B cell (primary cell): ENCODE measurements around the gene DPP10. TPM values are rescaled to one million over a fixed set of nuclear protein-coding genes. Genes with fewer than 3 reads are reported as not detected.

ENCODE experiments used
- ATAC-seq: fragments of 200-7000 bp; cut with Tn5 transposase; one replicate; pipeline ENCODE4 v1.10.0; 2021; ENCODE audit warnings: low read depth, mild to moderate bottlenecking, moderate number of reproducible peaks, moderate library complexity
- CTCF ChIA-PET: fragments of 350-600 bp; sonication (Branson Sonifier 250); formaldehyde crosslinking; loops from one replicate; lab custom pipeline; 2021; ENCODE audit warnings: antibody characterized with exemption, inconsistent platforms; lab: Charles Lee
- POLR2A ChIA-PET: fragments of 350-600 bp; sonication (Branson Sonifier 250); formaldehyde crosslinking; loops from one replicate; lab custom pipeline; 2021; ENCODE audit warnings: antibody characterized with exemption; lab: Charles Lee
- DNase-seq: peaks from one replicate; pipeline ENCODE4 v3.0.0; 2013
- H2AFZ ChIP-seq: 2 replicates; pipeline ENCODE4 v1.6.1; 2012; ENCODE audit warnings: mild to moderate bottlenecking, low read depth, low read length; ENCODE audit not compliant: insufficient read depth, poor library complexity, severe bottlenecking
- H3K27ac ChIP-seq, 2 donors: 1 replicate in 1 of 2; 2 replicates in 1 of 2; pipeline ENCODE4 v1.5.1; 2012 to 2013; ENCODE audit warnings: low read length in 2 of 2, mild to moderate bottlenecking in 2 of 2, moderate library complexity in 1 of 2
- H3K27me3 ChIP-seq, 4 experiments: fragments of 200-600 bp in 1 of 4; sonication (generic) in 1 of 4; replicated peaks in 1 of 4; 1 replicate in 2 of 4; 2 replicates in 2 of 4; pipeline versions ENCODE4 v1.6.1 to v1.7.0; 2013 to 2016; ENCODE audit warnings: low read length in 3 of 4, mild to moderate bottlenecking in 2 of 4, mixed read lengths in 1 of 4, moderate library complexity in 1 of 4; ENCODE audit not compliant: insufficient read depth in 4 of 4, control insufficient read depth in 3 of 4; ENCODE audit errors: control extremely low read depth in 1 of 4
- H3K36me3 ChIP-seq, 2 experiments: replicated peaks in 1 of 2; 1 replicate in 1 of 2; 2 replicates in 1 of 2; pipeline versions ENCODE4 v1.6.1 to v1.7.1; 2013; ENCODE audit warnings: low read length in 1 of 2; ENCODE audit not compliant: insufficient read depth in 2 of 2, control insufficient read depth in 1 of 2; ENCODE audit errors: control extremely low read depth in 1 of 2, extremely low read depth in 1 of 2
- H3K4me1 ChIP-seq, 2 donors: fragments of 200-600 bp in 1 of 2; sonication (generic) in 1 of 2; 1 replicate in 1 of 2; 2 replicates in 1 of 2; pipeline versions ENCODE4 v1.5.1 to v1.6.1; 2013 to 2017; ENCODE audit warnings: low read length in 2 of 2; ENCODE audit not compliant: control insufficient read depth in 2 of 2, insufficient read depth in 2 of 2
- H3K4me2 ChIP-seq: replicated peaks from 2 replicates; pipeline ENCODE3; 2012; ENCODE audit warnings: mild to moderate bottlenecking, low read depth, low read length; ENCODE audit not compliant: poor library complexity, severe bottlenecking
- H3K4me3 ChIP-seq, 5 experiments: fragments of 200-600 bp in 1 of 5; sonication (generic) in 1 of 5; 1 replicate in 3 of 5; 2 replicates in 2 of 5; pipeline versions ENCODE4 v1.5.1 to v1.7.0; 2011 to 2016; ENCODE audit warnings: low read length in 4 of 5, mild to moderate bottlenecking in 4 of 5, low read depth in 2 of 5, control low read depth in 1 of 5, moderate library complexity in 1 of 5; ENCODE audit not compliant: insufficient read depth in 1 of 5; ENCODE audit errors: control extremely low read depth in 1 of 5, extremely low read depth in 1 of 5
- H3K79me2 ChIP-seq: fragments of 200-600 bp; sonication (generic); one replicate; pipeline ENCODE4 v1.6.0; 2016; ENCODE audit warnings: low read length; ENCODE audit not compliant: control insufficient read depth, insufficient read depth
- H3K9ac ChIP-seq: fragments of 200-600 bp; sonication (generic); 2 replicates; pipeline ENCODE4 v1.6.1; 2017; ENCODE audit warnings: mild to moderate bottlenecking, low read length, moderate library complexity
- H3K9me3 ChIP-seq, 3 donors: one replicate each; pipeline versions ENCODE4 v1.6.1 to v1.7.1; 2013; ENCODE audit warnings: low read length in 2 of 3; ENCODE audit not compliant: control insufficient read depth in 2 of 3, insufficient read depth in 1 of 3; ENCODE audit errors: control extremely low read depth in 1 of 3
- H4K20me1 ChIP-seq: 2 replicates; pipeline ENCODE4 v1.6.0; 2012; ENCODE audit warnings: mild to moderate bottlenecking, low read length; ENCODE audit not compliant: insufficient read depth, control insufficient read depth, poor library complexity, severe bottlenecking
- H3K27ac Mint-ChIP-seq: one replicate; pipeline ENCODE4 v1.8.0; 2021; ENCODE audit warnings: mixed read lengths
- H3K27me3 Mint-ChIP-seq: one replicate; pipeline ENCODE4 v1.8.0; 2021; ENCODE audit warnings: mixed read lengths
- H3K4me1 Mint-ChIP-seq: one replicate; pipeline ENCODE4 v1.8.0; 2021; ENCODE audit warnings: mixed read lengths
- H3K4me3 Mint-ChIP-seq: one replicate; pipeline ENCODE4 v1.8.0; 2021; ENCODE audit warnings: mixed read lengths
- H3K9me3 Mint-ChIP-seq: one replicate; pipeline ENCODE4 v1.8.0; 2022; ENCODE audit warnings: mixed read lengths; ENCODE audit not compliant: insufficient read depth
- CTCF ChIP-seq: fragments of 200-600 bp; IDR thresholded peaks from one replicate; pipeline ENCODE4 v1.8.0; 2022; ENCODE audit warnings: antibody characterized with exemption, mild to moderate bottlenecking
- EZH2 ChIP-seq: IDR thresholded peaks from 2 replicates; pipeline ENCODE4 v1.6.1; 2012; ENCODE audit warnings: borderline replicate concordance, low read depth, mild to moderate bottlenecking, moderate library complexity, low read length; ENCODE audit not compliant: insufficient read depth, poor library complexity, severe bottlenecking
- WGBS: methylation state at CpG from one replicate; pipeline ENCODE4 v1.1.5; 2013; ENCODE audit warnings: missing lambda C conversion rate; ENCODE audit not compliant: insufficient coverage; 5-methylcytosine and 5-hydroxymethylcytosine counted together
- intact Hi-C: fragments of 100-400 bp; cut with micrococcal nuclease; formaldehyde crosslinking; loops from one replicate; pipeline ENCODE4 v1.10.0; 2022
- polyA plus RNA-seq: library from polyadenylated mRNA; depleted of rRNA; stranded (reverse); fragments of >200 nt; gene quantifications from 2 replicates; pipeline ENCODE4 v1.2.3, GENCODE V29; 2012
- total RNA-seq, 2 donors: library from RNA; stranded (reverse); fragments of 120-200 nt in 1 of 2; gene quantifications; 1 replicate in 1 of 2; 2 replicates in 1 of 2; pipeline versions ENCODE4 v1.2.3 to v1.2.4, GENCODE V29; 2013 to 2022

DPP10 gene
- total and polyA plus RNA-seq, 2 donors (not counting 1 experiment from before 2014, with no cell fraction given) = not detected

- ATAC-seq (no peak), DNase-seq (no peak)
- no peak overlapping the region for H3K9ac ChIP-seq
- ChIA-PET POLR2A (no interaction called here), CTCF (no interaction called here)
- no peaks in the 10 kb centered on the region for H3K27me3 Mint-ChIP-seq
- no peak overlapping the region for H3K4me2 ChIP-seq
- H3K4me1 ChIP-seq = no peaks in the 10 kb centered on the region
- H3K36me3 ChIP-seq = no peaks in the 10 kb centered on the region
- WGBS = 90% methylated on average over 2 of the region's 4 CpGs
- H2AFZ ChIP-seq = no peak overlapping the region
- H3K27ac Mint-ChIP-seq = no peak overlapping the region
- no peaks in the 10 kb centered on the region for H3K79me2 ChIP-seq
- H4K20me1 ChIP-seq = no peaks in the 10 kb centered on the region
- no peak for TF ChIP-seq CTCF
- no peak for TF ChIP-seq EZH2
- H3K4me3 Mint-ChIP-seq = no peak overlapping the region
- intact Hi-C loops = no loop called here
- no peak overlapping the region for H3K27ac ChIP-seq
- no peaks in the 10 kb centered on the region for H3K9me3 Mint-ChIP-seq
- H3K4me3 ChIP-seq = no peak overlapping the region
- H3K27me3 ChIP-seq = no peaks in the 10 kb centered on the region
- H3K4me1 Mint-ChIP-seq = no peaks in the 10 kb centered on the region
- H3K9me3 ChIP-seq = no peaks in the 10 kb centered on the region
These were observed 83.5 kb downstream of the DPP10 start for GRCh38 chr2:114525955-114526354.

- POLR2A ChIA-PET = no interaction called here
- no peak overlapping the region for H3K27ac Mint-ChIP-seq
- H3K79me2 ChIP-seq = no peaks in the 10 kb centered on the region
- no peaks in the 10 kb centered on the region for H3K27me3 ChIP-seq
- H2AFZ ChIP-seq = no peak overlapping the region
- TF ChIP-seq EZH2 (no peak), CTCF (no peak)
- ATAC-seq (no peak), DNase-seq (no peak)
- no peaks in the 10 kb centered on the region for H4K20me1 ChIP-seq
- no peak overlapping the region for H3K4me3 ChIP-seq
- no peaks in the 10 kb centered on the region for H3K4me1 ChIP-seq
- no peaks in the 10 kb centered on the region for H3K36me3 ChIP-seq
- no peak overlapping the region for H3K4me3 Mint-ChIP-seq
- no peak overlapping the region for H3K27ac ChIP-seq
- CTCF ChIA-PET = no interaction called here
- H3K4me2 ChIP-seq = no peak overlapping the region
- no peak overlapping the region for H3K9ac ChIP-seq
- intact Hi-C loops = no loop called here
- no peaks in the 10 kb centered on the region for H3K4me1 Mint-ChIP-seq
- no CpG with 5 or more reads among the region's 1 CpG for WGBS
- no peaks in the 10 kb centered on the region for H3K9me3 Mint-ChIP-seq
- H3K27me3 Mint-ChIP-seq = peaks cover 3% of the 10 kb centered on the region
- no peaks in the 10 kb centered on the region for H3K9me3 ChIP-seq
These were observed 84.4 kb downstream of the DPP10 start for GRCh38 chr2:114526841-114527240.
